Measurements from ENCODE around the gene CRYL1. TPM values are rescaled to one million over a fixed set of nuclear protein-coding genes. Genes with fewer than 3 reads are reported as not detected.

The CRYL1 gene
- 10 to 100 TPM; 24.4 to 30.2 TPM for total RNA-seq
- long read RNA-seq, donor 1, transcript CRYL1-201 (8 exons, 1,485 nt) = major isoform, 11 of 16 reads
- long read RNA-seq, donor 1, partial matches to known transcripts = 1 of 16 reads
- long read RNA-seq, donor 1, other reads (novel, unspliced or antisense) = 4 of 16 reads
- long read RNA-seq, donor 2, transcript CRYL1-201 (8 exons, 1,485 nt) = major isoform, 91 of 108 reads
- long read RNA-seq, donor 2, transcript CRYL1-209 (7 exons, 1,331 nt) = minor isoform, 11 of 108 reads
- long read RNA-seq, donor 2, partial matches to known transcripts = 0 of 108 reads
- long read RNA-seq, donor 2, other reads (novel, unspliced or antisense) = 6 of 108 reads

- intact Hi-C loops (cut with DNase I) = no loop called here
- peak; percentile 94 for DNase-seq (ENCODE audit: low spot score)
These were observed at the start of gene CRYL1 for GRCh38 chr13:20525601-20526544. Gene CRYL1 (minus strand): TSS chr13:20525857. CDS start chr13:20525794, 63 bp downstream.

- DNase-seq (ENCODE audit: low spot score) = no peak
- intact Hi-C loops (cut with DNase I) = no loop called here
These were observed 48.0 kb upstream of the CRYL1 start for GRCh38 chr13:20573636-20574035.

GRCh38 chr13:20573186-20573585 lies 47.5 kb upstream of the CRYL1 start:
- intact Hi-C loops (cut with DNase I) = no loop called here
- no peak for DNase-seq (ENCODE audit: low spot score)

- intact Hi-C loops (cut with DNase I) = no loop called here
- no peak for DNase-seq (ENCODE audit: low spot score)
These were observed 46.0 kb upstream of the CRYL1 start for GRCh38 chr13:20571676-20572075.

GRCh38 chr13:20570517-20570916 lies 44.9 kb upstream of the CRYL1 start:
- intact Hi-C loops (cut with DNase I) = no loop called here
- no peak for DNase-seq (ENCODE audit: low spot score)

- intact Hi-C loops (cut with DNase I) = no loop called here
- DNase-seq (ENCODE audit: low spot score) = no peak
These were observed 42.3 kb upstream of the CRYL1 start for GRCh38 chr13:20567881-20568528.

GRCh38 chr13:20566898-20567874 lies 41.5 kb upstream of the CRYL1 start, which contains the start of gene IFT88:
Gene IFT88 (plus strand): TSS chr13:20567157. CDS start chr13:20574386, 7,229 bp downstream.
- DNase-seq (ENCODE audit: low spot score) = peak; percentile 97

GRCh38 chr13:20566468-20566897 lies 40.8 kb upstream of the CRYL1 start:
- intact Hi-C loops (cut with DNase I) = no loop called here
- no peak for DNase-seq (ENCODE audit: low spot score)

More at GRCh38 chr13:20566898-20567874, 41.5 kb upstream of the CRYL1 start, which contains the start of gene IFT88:
- intact Hi-C loops (cut with DNase I) = no loop called here

GRCh38 chr13:20565115-20565736 lies 39.6 kb upstream of the CRYL1 start:
- DNase-seq (ENCODE audit: low spot score) = no peak
- intact Hi-C loops (cut with DNase I) = no loop called here

- intact Hi-C loops (cut with DNase I) = no loop called here
- no peak for DNase-seq (ENCODE audit: low spot score)
These were observed 36.1 kb upstream of the CRYL1 start for GRCh38 chr13:20561741-20562140.

GRCh38 chr13:20559659-20560356 lies 34.2 kb upstream of the CRYL1 start:
- DNase-seq (ENCODE audit: low spot score) = no peak
- intact Hi-C loops (cut with DNase I) = no loop called here

GRCh38 chr13:20558982-20559381 lies 33.3 kb upstream of the CRYL1 start:
- no peak for DNase-seq (ENCODE audit: low spot score)
- intact Hi-C loops (cut with DNase I) = no loop called here

- intact Hi-C loops (cut with DNase I) = no loop called here
- DNase-seq (ENCODE audit: low spot score) = no peak
These were observed 27.7 kb upstream of the CRYL1 start for GRCh38 chr13:20553311-20553710.

- intact Hi-C loops (cut with DNase I) = no loop called here
- DNase-seq (ENCODE audit: low spot score) = no peak
These were observed 25.1 kb upstream of the CRYL1 start for GRCh38 chr13:20550799-20551198.

- intact Hi-C loops (cut with DNase I) = no loop called here
These were observed 21.8 kb upstream of the CRYL1 start for GRCh38 chr13:20547479-20547908.

GRCh38 chr13:20546556-20546955 lies 20.9 kb upstream of the CRYL1 start:
- no peak for DNase-seq (ENCODE audit: low spot score)
- intact Hi-C loops (cut with DNase I) = no loop called here

More at GRCh38 chr13:20547479-20547908, 21.8 kb upstream of the CRYL1 start:
- no peak for DNase-seq (ENCODE audit: low spot score)

- intact Hi-C loops (cut with DNase I) = no loop called here
- DNase-seq (ENCODE audit: low spot score) = no peak
These were observed 18.7 kb upstream of the CRYL1 start for GRCh38 chr13:20544201-20544923.

All from posterior vena cava (tissue), 2 donors.